ENCODE measurements around the gene SLC25A11. TPM values are rescaled to one million over a fixed set of nuclear protein-coding genes. Genes with fewer than 3 reads are reported as not detected.

Gene SLC25A11
- total RNA-seq, 1 donor from 2014 or later = 28.3 TPM

- intact Hi-C loops (cut with DNase I) = no loop called here
- peak; percentile 96 for DNase-seq (ENCODE audit: low spot score)
- peak; percentile 90 for ATAC-seq
These were observed 28.0 kb upstream of the SLC25A11 start, which contains the start of gene SPAG7 for GRCh38 chr17:4967539-4968485. SPAG7 (minus strand) TSS chr17:4967817; CDS start chr17:4967804, 13 bp downstream.

GRCh38 chr17:4966844-4967538 is 27.1 kb upstream of the SLC25A11 start:
- DNase-seq (ENCODE audit: low spot score) (peak; percentile 97), ATAC-seq (peak; percentile 95)
- intact Hi-C loops (cut with DNase I) = no loop called here

- ATAC-seq (no peak), DNase-seq (ENCODE audit: low spot score) (no peak)
- intact Hi-C loops (cut with DNase I) = no loop called here
These were observed 25.6 kb upstream of the SLC25A11 start for GRCh38 chr17:4965311-4965986.

- no peak for DNase-seq (ENCODE audit: low spot score)
- ATAC-seq = no peak
- intact Hi-C loops (cut with DNase I) = no loop called here
These were observed 20.6 kb upstream of the SLC25A11 start for GRCh38 chr17:4960279-4960922.

GRCh38 chr17:4959261-4959965 is 19.6 kb upstream of the SLC25A11 start:
- DNase-seq (ENCODE audit: low spot score) = no peak
- intact Hi-C loops (cut with DNase I) = no loop called here
- no peak for ATAC-seq

- intact Hi-C loops (cut with DNase I) = no loop called here
- ATAC-seq = no peak
- DNase-seq (ENCODE audit: low spot score) = no peak
These were observed 18.3 kb upstream of the SLC25A11 start for GRCh38 chr17:4958102-4958501.

GRCh38 chr17:4956493-4957061 is 16.7 kb upstream of the SLC25A11 start:
- no peak for DNase-seq (ENCODE audit: low spot score)
- no peak for ATAC-seq
- intact Hi-C loops (cut with DNase I) = no loop called here

GRCh38 chr17:4955091-4955490 is 15.2 kb upstream of the SLC25A11 start:
- ATAC-seq = no peak
- DNase-seq (ENCODE audit: low spot score) = no peak
- intact Hi-C loops (cut with DNase I) = no loop called here

GRCh38 chr17:4953451-4953961 is 13.7 kb upstream of the SLC25A11 start:
- no peak for DNase-seq (ENCODE audit: low spot score)
- intact Hi-C loops (cut with DNase I) = no loop called here
- no peak for ATAC-seq

GRCh38 chr17:4951486-4951885 is 11.6 kb upstream of the SLC25A11 start:
- no peak for DNase-seq (ENCODE audit: low spot score)
- no peak for ATAC-seq
- intact Hi-C loops (cut with DNase I) = no loop called here

GRCh38 chr17:4950746-4951204 is 10.9 kb upstream of the SLC25A11 start, which contains the start of gene ENO3:
ENO3 (plus strand) TSS chr17:4951119; CDS start chr17:4951830, 711 bp downstream.
- ATAC-seq (no peak), DNase-seq (ENCODE audit: low spot score) (no peak)
- intact Hi-C loops (cut with DNase I) = no loop called here

- peak; percentile 83 for DNase-seq (ENCODE audit: low spot score)
- no peak for ATAC-seq
- intact Hi-C loops (cut with DNase I) = no loop called here
These were observed 10.4 kb upstream of the SLC25A11 start for GRCh38 chr17:4950075-4950745.

GRCh38 chr17:4949321-4950074 is 9.7 kb upstream of the SLC25A11 start:
- intact Hi-C loops (cut with DNase I) = no loop called here
- ATAC-seq (peak; percentile 40), DNase-seq (ENCODE audit: low spot score) (peak; percentile 84)

- intact Hi-C loops (cut with DNase I) = no loop called here
- DNase-seq (ENCODE audit: low spot score) = peak; percentile 88
- peak; percentile 89 for ATAC-seq
These were observed 9.1 kb upstream of the SLC25A11 start for GRCh38 chr17:4948931-4949320.

- peak; percentile 91 for ATAC-seq
- intact Hi-C loops (cut with DNase I) = no loop called here
- peak; percentile 93 for DNase-seq (ENCODE audit: low spot score)
These were observed 8.5 kb upstream of the SLC25A11 start, which contains the start of gene PFN1 for GRCh38 chr17:4948166-4948930. PFN1 (minus strand) TSS chr17:4948530; CDS start chr17:4948394, 136 bp downstream.
